ENCODE measurements around the gene IL1B. TPM values are rescaled to one million over a fixed set of nuclear protein-coding genes. Genes with fewer than 3 reads are reported as not detected.

The IL1B gene
- total RNA-seq, 1 donor from 2014 or later: 22.6 TPM

GRCh38 chr2:112839407-112840067 is 3.0 kb upstream of the IL1B start:
- FAIRE-seq: no peak
- DNase-seq (ENCODE audit: low read depth): peak; percentile 62
- TF ChIP-seq, protein P1, sequence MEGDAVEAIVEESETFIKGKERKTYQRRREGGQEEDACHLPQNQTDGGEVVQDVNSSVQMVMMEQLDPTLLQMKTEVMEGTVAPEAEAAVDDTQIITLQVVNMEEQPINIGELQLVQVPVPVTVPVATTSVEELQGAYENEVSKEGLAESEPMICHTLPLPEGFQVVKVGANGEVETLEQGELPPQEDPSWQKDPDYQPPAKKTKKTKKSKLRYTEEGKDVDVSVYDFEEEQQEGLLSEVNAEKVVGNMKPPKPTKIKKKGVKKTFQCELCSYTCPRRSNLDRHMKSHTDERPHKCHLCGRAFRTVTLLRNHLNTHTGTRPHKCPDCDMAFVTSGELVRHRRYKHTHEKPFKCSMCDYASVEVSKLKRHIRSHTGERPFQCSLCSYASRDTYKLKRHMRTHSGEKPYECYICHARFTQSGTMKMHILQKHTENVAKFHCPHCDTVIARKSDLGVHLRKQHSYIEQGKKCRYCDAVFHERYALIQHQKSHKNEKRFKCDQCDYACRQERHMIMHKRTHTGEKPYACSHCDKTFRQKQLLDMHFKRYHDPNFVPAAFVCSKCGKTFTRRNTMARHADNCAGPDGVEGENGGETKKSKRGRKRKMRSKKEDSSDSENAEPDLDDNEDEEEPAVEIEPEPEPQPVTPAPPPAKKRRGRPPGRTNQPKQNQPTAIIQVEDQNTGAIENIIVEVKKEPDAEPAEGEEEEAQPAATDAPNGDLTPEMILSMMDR (IDR thresholded peaks at IDR 0.05; ENCODE audit: insufficient read depth, low read length, severe bottlenecking): no peak
- H3K27me3 ChIP-seq (ENCODE audit: control insufficient read depth, insufficient read depth, low read length): no peaks in the 10 kb centered on the region
- no peak overlapping the region for H3K4me3 ChIP-seq (ENCODE audit: low read depth, low read length)
- H3K36me3 ChIP-seq (ENCODE audit: control insufficient read depth, insufficient read depth, low read length): no peaks in the 10 kb centered on the region

GRCh38 chr2:112836163-112836560 is 417 bp downstream of the IL1B start:
- DNase-seq (ENCODE audit: low read depth): no peak
- Histone ChIP-seq H3K36me3 (ENCODE audit: control insufficient read depth, insufficient read depth, low read length) (peaks cover 14% of the 10 kb centered on the region), H3K27me3 (ENCODE audit: control insufficient read depth, insufficient read depth, low read length) (no peaks in the 10 kb centered on the region), H3K4me3 (ENCODE audit: low read depth, low read length) (peak overlapping the region; percentile 47)
- TF ChIP-seq, protein P1 (IDR thresholded peaks at IDR 0.05; ENCODE audit: insufficient read depth, low read length, severe bottlenecking): no peak
- FAIRE-seq: no peak

GRCh38 chr2:112835536-112836162 is 930 bp downstream of the IL1B start:
- DNase-seq (ENCODE audit: low read depth) (no peak), FAIRE-seq (no peak)
- no peaks in the 10 kb centered on the region for H3K27me3 ChIP-seq (ENCODE audit: control insufficient read depth, insufficient read depth, low read length)
- H3K36me3 ChIP-seq (ENCODE audit: control insufficient read depth, insufficient read depth, low read length): peaks cover 16% of the 10 kb centered on the region
- TF ChIP-seq, protein P1 (IDR thresholded peaks at IDR 0.05; ENCODE audit: insufficient read depth, low read length, severe bottlenecking): no peak
- H3K4me3 ChIP-seq (ENCODE audit: low read depth, low read length): peak overlapping the region; percentile 47

DNA sequence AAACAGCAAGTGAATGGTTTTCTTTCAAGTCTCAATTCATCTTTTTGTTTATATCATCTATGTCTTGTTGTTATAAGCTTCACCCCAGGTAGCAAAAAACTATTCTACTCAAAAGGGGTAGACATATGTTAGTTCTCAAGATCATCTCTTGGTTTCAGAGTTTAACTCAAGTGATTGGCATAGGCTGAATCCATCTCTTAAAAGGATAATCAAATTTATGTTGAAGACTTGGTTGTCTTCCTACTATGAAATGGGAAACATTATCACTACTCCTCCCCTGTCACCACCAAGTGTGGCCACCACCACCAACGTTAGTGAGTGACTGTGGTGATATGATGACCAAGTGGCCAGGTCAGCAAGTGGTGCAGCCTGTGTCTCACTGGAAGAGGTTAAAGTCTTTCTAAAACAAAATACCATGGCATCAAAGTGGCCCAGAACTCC is 1.5 kb downstream of the IL1B start:
- H3K27me3 ChIP-seq (ENCODE audit: control insufficient read depth, insufficient read depth, low read length): no peaks in the 10 kb centered on the region
- H3K4me3 ChIP-seq (ENCODE audit: low read depth, low read length): peak overlapping the region; percentile 47
- TF ChIP-seq, protein P1 (IDR thresholded peaks at IDR 0.05; ENCODE audit: insufficient read depth, low read length, severe bottlenecking): no peak
- FAIRE-seq (no peak), DNase-seq (ENCODE audit: low read depth) (no peak)
- H3K36me3 ChIP-seq (ENCODE audit: control insufficient read depth, insufficient read depth, low read length): peaks cover 16% of the 10 kb centered on the region

DNA sequence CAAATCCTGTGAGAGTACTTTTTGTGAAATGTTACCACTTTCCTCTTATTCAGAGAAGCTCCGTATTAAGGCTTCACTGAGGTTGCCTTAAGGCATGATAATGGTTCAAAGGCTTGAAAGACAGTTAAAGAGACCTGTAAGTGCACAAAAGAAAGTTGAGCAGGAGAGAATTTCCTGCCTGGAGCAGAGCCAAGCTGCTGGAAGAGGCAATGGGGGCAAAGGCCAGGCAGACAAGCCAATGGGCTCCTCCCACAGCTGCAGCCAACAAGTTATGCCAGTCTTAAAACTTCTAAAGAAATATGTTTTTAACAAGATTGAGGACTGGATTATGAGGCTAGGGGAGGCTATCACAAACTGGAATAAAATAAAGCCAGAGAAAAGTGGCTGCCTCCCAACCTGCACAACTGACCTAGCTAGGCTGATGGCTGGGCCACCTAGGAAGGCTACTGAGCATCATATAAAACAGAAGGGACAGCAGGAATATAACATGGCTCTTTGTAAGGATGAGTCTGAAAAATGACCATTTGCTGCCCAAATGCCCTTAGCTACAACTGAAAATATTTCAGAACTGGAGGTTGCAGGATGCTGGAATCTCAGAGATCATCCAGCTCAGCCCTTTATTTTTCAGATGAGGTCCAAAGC is 2.1 kb downstream of the IL1B start:
- peak overlapping the region; percentile 47 for H3K4me3 ChIP-seq (ENCODE audit: low read depth, low read length)
- no peaks in the 10 kb centered on the region for H3K27me3 ChIP-seq (ENCODE audit: control insufficient read depth, insufficient read depth, low read length)
- peak; percentile 40 for DNase-seq (ENCODE audit: low read depth)
- TF ChIP-seq, protein P1 (IDR thresholded peaks at IDR 0.05; ENCODE audit: insufficient read depth, low read length, severe bottlenecking): no peak
- peaks cover 16% of the 10 kb centered on the region for H3K36me3 ChIP-seq (ENCODE audit: control insufficient read depth, insufficient read depth, low read length)
- no peak for FAIRE-seq

All from bronchial epithelial cell (primary cell).